CD4-positive, alpha-beta memory T cell (primary cell): ENCODE measurements around the gene TLR8. TPM values are rescaled to one million over a fixed set of nuclear protein-coding genes. Genes with fewer than 3 reads are reported as not detected.

ENCODE experiments used
- CTCF ChIA-PET: fragments of 350-600 bp; sonication (Branson Sonifier 250); formaldehyde crosslinking; loops from one replicate; lab custom pipeline; 2021; ENCODE audit warnings: inconsistent platforms; ENCODE audit not compliant: partially characterized antibody; lab: Charles Lee
- POLR2A ChIA-PET: fragments of 350-600 bp; sonication (Branson Sonifier 250); formaldehyde crosslinking; loops from one replicate; lab custom pipeline; 2021; ENCODE audit not compliant: partially characterized antibody; lab: Charles Lee
- DNase-seq, 5 donors: peaks; one replicate each; pipeline versions ENCODE4 v3.0.0 to v3.0.0-alpha.2; 2020 to 2022; ENCODE audit warnings: mixed read lengths in 1 of 5
- H3K27ac ChIP-seq: one replicate; pipeline ENCODE4 v1.7.0; 2013; ENCODE audit warnings: low read depth, low read length
- H3K27me3 ChIP-seq: 2 replicates; pipeline ENCODE4 v1.7.0; 2013; ENCODE audit warnings: mild to moderate bottlenecking, low read length, moderate library complexity; ENCODE audit not compliant: insufficient read depth
- H3K36me3 ChIP-seq: 2 replicates; pipeline ENCODE4 v1.7.0; 2013; ENCODE audit warnings: mild to moderate bottlenecking, low read length, moderate library complexity; ENCODE audit not compliant: insufficient read depth
- H3K4me1 ChIP-seq: 2 replicates; pipeline ENCODE4 v1.7.0; 2013; ENCODE audit warnings: mild to moderate bottlenecking, low read length, moderate library complexity; ENCODE audit not compliant: insufficient read depth
- H3K4me3 ChIP-seq, 2 donors: one replicate each; pipeline ENCODE4 v1.7.0; 2013; ENCODE audit warnings: low read length in 2 of 2, mild to moderate bottlenecking in 1 of 2
- H3K9me3 ChIP-seq, 2 donors: one replicate each; pipeline ENCODE4 v1.7.0; 2013; ENCODE audit warnings: low read length in 2 of 2, control low read depth in 1 of 2; ENCODE audit not compliant: control insufficient read depth in 1 of 2
- H3K27ac Mint-ChIP-seq, 7 donors: one replicate each; pipeline ENCODE4 v1.8.0; 2020 to 2021; ENCODE audit warnings: mixed read lengths in 7 of 7, mild to moderate bottlenecking in 6 of 7, inconsistent platforms in 3 of 7, moderate library complexity in 3 of 7
- H3K27me3 Mint-ChIP-seq, 2 donors: one replicate each; pipeline ENCODE4 v1.8.0; 2020 to 2021; ENCODE audit warnings: mixed read lengths in 2 of 2
- H3K36me3 Mint-ChIP-seq, 2 donors: one replicate each; pipeline ENCODE4 v1.8.0; 2020 to 2021; ENCODE audit warnings: mixed read lengths in 2 of 2, inconsistent platforms in 1 of 2, mild to moderate bottlenecking in 1 of 2
- H3K4me1 Mint-ChIP-seq, 4 donors: one replicate each; pipeline ENCODE4 v1.8.0; 2020 to 2021; ENCODE audit warnings: mixed read lengths in 4 of 4, mild to moderate bottlenecking in 1 of 4
- H3K4me3 Mint-ChIP-seq, 8 donors: one replicate each; pipeline ENCODE4 v1.8.0; 2020 to 2021; ENCODE audit warnings: mixed read lengths in 8 of 8, mild to moderate bottlenecking in 7 of 8, moderate library complexity in 6 of 8, inconsistent platforms in 3 of 8
- H3K9me3 Mint-ChIP-seq, 8 donors: one replicate each; pipeline ENCODE4 v1.8.0; 2020 to 2021; ENCODE audit warnings: mixed read lengths in 8 of 8, mild to moderate bottlenecking in 5 of 8, inconsistent platforms in 3 of 8, moderate library complexity in 1 of 8
- intact Hi-C: fragments of 100-400 bp; cut with micrococcal nuclease; formaldehyde crosslinking; loops from one replicate; pipeline ENCODE4 v1.15.1; 2023
- polyA plus RNA-seq, 2 donors: library from polyadenylated mRNA; unstranded; fragments of 300-500 nt; fragmentation: Illumina TruSeq; gene quantifications; one replicate each; pipeline ENCODE4 v1.2.3, GENCODE V29; 2021
- total RNA-seq, 2 experiments: library from RNA; stranded (reverse); gene quantifications; one replicate each; pipeline ENCODE4 v1.2.3, GENCODE V29; 2021

The TLR8 gene
- total and polyA plus RNA-seq, 4 experiments from 2014 or later: 0.26 to 0.33 TPM; not detected in 2

DNA sequence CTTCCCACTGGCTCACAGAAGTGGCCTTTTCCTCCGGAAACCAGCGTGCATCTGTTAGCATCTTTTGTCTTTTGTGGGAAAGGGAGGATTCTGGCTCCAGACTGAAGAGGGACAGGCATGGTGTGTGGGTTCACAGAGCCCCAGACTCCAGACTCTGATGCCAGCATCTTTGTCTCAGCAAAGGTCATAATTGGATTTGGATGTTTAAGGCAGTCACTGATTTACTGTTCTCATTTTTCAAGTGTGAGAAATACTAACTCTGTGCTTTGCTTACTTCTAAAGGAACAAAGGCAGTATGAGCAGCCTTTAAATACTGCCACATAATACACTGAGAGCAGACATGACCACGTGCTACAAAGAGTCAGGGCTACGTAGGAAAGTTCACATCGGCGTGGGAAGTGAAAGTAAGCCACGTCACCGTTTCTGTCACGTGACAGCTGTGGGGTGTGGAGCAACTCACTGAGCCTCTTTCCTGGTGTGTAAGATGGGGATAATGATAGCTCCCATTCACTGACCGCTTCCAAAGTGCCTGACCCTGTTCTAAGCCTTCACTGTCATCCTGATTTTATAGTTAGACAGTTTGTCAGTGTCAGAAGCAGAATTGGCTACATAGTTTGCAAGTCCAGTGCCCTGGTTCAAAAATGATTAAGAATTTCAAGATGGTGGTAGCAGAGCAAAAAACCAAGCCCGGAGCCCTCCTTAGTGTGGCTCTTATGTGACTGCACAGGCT, 43.7 kb downstream of the TLR8 start:
- CTCF ChIA-PET: interaction anchor here (0.7 to 7.3 kb wide), 20 partner anchors 11 to 539 kb away, joined by 3 to 210 read pairs (median 6); partner anchors contain the start of gene TMSB4X
- H3K4me1 Mint-ChIP-seq: peaks cover 52 to 88% (median 72%) of the 10 kb centered on the region in 4 donors
- no peaks in the 10 kb centered on the region for H3K9me3 ChIP-seq
- intact Hi-C loops: loop anchor here (1.0 to 5.0 kb wide), 7 partner anchors 51 to 1193 kb away; partner anchors contain the start of gene MSL3
- H3K36me3 Mint-ChIP-seq: peaks cover 0 to 6% of the 10 kb centered on the region in 2 donors
- POLR2A ChIA-PET: interaction anchor here (0.6 to 17.9 kb wide), 16 partner anchors 22 to 541 kb away, joined by 3 to 1441 read pairs (median 10); partner anchors contain the start of gene TMSB4X
- peak overlapping the region; percentile 97 to 99 (median 97) for H3K27ac Mint-ChIP-seq
- peak overlapping the region; percentile 84 for H3K27ac ChIP-seq
- H3K27me3 Mint-ChIP-seq: no peaks in the 10 kb centered on the region
- peak; percentile 87 to 91 (median 88) for DNase-seq
- peak overlapping the region; percentile 85 to 94 (median 88) for H3K4me3 Mint-ChIP-seq
- no peaks in the 10 kb centered on the region for H3K27me3 ChIP-seq
- H3K36me3 ChIP-seq: no peaks in the 10 kb centered on the region
- H3K9me3 Mint-ChIP-seq: no peaks in the 10 kb centered on the region
- peaks cover 80% of the 10 kb centered on the region for H3K4me1 ChIP-seq
- peak overlapping the region; percentile 43 to 79 for H3K4me3 ChIP-seq

DNA sequence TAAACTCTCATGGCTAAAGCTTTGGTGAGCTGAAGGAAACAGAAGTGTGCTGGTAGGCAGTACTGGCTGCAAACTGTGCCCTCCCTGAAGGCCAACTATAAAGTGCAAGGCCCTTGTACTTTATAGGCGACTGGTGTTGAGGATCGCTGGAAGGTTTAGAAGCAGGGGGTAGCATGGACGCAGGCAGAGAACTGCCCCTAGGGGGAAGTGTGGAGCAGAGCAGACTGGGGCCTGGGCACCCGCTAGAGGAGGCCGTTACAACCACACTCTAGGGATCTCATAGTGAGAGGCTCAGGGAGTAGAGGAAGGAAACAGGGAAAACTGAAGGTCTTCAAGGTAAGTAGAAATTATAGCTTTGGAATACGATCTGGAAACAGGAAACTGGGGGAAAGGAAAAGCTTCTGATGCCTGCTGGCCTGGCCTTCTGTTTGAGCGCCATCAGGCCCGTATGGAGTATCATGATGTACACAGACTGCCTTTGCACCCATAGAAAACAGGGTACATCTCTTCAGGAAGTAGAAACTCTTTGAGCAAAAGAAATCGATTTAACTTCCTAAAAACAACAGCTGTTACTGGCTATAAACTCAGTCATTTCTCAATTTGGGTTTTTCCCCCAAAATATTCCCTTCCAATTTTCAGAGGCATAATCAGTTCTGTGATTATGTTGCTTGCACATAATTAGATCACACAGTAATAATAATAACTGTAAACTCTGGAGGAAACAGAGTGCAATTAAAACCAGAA, 44.6 kb downstream of the TLR8 start:
- Histone ChIP-seq H3K9me3 (no peaks in the 10 kb centered on the region), H3K27me3 (no peaks in the 10 kb centered on the region), H3K36me3 (no peaks in the 10 kb centered on the region), H3K4me1 (peaks cover 89% of the 10 kb centered on the region), H3K4me3 (peak overlapping the region; percentile 43 to 79), H3K27ac (peak overlapping the region; percentile 84)
- peak; percentile 73 to 77 (median 76) for DNase-seq
- peaks cover 52 to 95% (median 78%) of the 10 kb centered on the region in 4 donors for H3K4me1 Mint-ChIP-seq
- peak overlapping the region; percentile 97 to 99 (median 97) for H3K27ac Mint-ChIP-seq
- CTCF ChIA-PET: interaction anchor here (0.6 to 7.3 kb wide), 26 partner anchors 15 to 543 kb away, joined by 3 to 210 read pairs (median 3); partner anchors contain the start of gene TMSB4X
- POLR2A ChIA-PET: interaction anchor here (0.6 to 17.9 kb wide), 22 partner anchors 8 to 798 kb away, joined by 3 to 1441 read pairs (median 6); partner anchors contain the start of gene TMSB4X
- intact Hi-C loops: loop anchor here (1.0 to 5.0 kb wide), 7 partner anchors 22 to 1194 kb away; partner anchors contain the start of gene MSL3
- no peaks in the 10 kb centered on the region for H3K9me3 Mint-ChIP-seq
- peak overlapping the region; percentile 85 to 94 (median 88) for H3K4me3 Mint-ChIP-seq
- peaks cover 0 to 6% of the 10 kb centered on the region in 2 donors for H3K36me3 Mint-ChIP-seq
- H3K27me3 Mint-ChIP-seq: no peaks in the 10 kb centered on the region

DNA sequence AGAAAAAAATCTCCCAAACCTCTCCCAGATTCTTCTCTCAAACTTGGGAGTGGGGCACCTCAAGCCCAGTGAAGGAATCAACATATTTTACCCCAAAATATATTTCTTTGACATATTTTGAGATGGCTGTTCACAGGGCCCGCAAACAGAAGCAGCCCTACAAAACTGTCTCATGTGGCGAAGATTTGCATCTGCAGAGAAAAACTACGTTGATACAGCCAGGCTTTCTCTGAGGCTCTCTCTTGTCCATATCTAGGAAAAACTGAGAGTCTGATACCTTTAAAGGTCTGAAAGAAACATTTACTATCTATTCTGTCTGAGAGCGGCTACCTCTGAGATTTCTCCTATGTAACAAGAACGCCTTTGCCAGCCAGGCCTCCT, 45.2 kb downstream of the TLR8 start:
- Mint-ChIP-seq H3K4me1 (peaks cover 52 to 97% (median 81%) of the 10 kb centered on the region in 4 donors), H3K36me3 (peaks cover 0 to 6% of the 10 kb centered on the region in 2 donors), H3K9me3 (no peaks in the 10 kb centered on the region), H3K4me3 (peak overlapping the region; percentile 85 to 94 (median 88)), H3K27me3 (no peaks in the 10 kb centered on the region), H3K27ac (peak overlapping the region; percentile 97 to 99 (median 97))
- H3K4me3 ChIP-seq: peak overlapping the region in 1 of 2 donors; percentile 79
- H3K27ac ChIP-seq: peak overlapping the region; percentile 84
- DNase-seq: peak in 1 of 5 donors; percentile 50
- ChIA-PET CTCF (interaction anchor here (0.6 to 7.3 kb wide), 24 partner anchors 14 to 542 kb away, joined by 3 to 210 read pairs (median 4); partner anchors contain the start of gene TMSB4X), POLR2A (interaction anchor here (0.6 to 17.9 kb wide), 17 partner anchors 8 to 797 kb away, joined by 3 to 1441 read pairs (median 9); partner anchors contain the start of gene TMSB4X)
- intact Hi-C loops: loop anchor here (1.0 to 5.0 kb wide), 6 partner anchors 22 to 1194 kb away; partner anchors contain the start of gene MSL3
- H3K4me1 ChIP-seq: peaks cover 95% of the 10 kb centered on the region
- no peaks in the 10 kb centered on the region for H3K27me3 ChIP-seq
- H3K9me3 ChIP-seq: no peaks in the 10 kb centered on the region
- no peaks in the 10 kb centered on the region for H3K36me3 ChIP-seq

- H3K4me1 Mint-ChIP-seq: peaks cover 47 to 94% (median 79%) of the 10 kb centered on the region in 4 donors
- intact Hi-C loops: loop anchor here (5.0 kb wide), 2 partner anchors 784 to 1196 kb away; partner anchors contain the start of gene MSL3
- Histone ChIP-seq H3K9me3 (no peaks in the 10 kb centered on the region), H3K27me3 (no peaks in the 10 kb centered on the region), H3K4me1 (peaks cover 94% of the 10 kb centered on the region), H3K27ac (peak overlapping the region; percentile 88), H3K36me3 (no peaks in the 10 kb centered on the region), H3K4me3 (peak overlapping the region; percentile 17 to 31)
- POLR2A ChIA-PET: interaction anchor here (0.7 to 17.9 kb wide), 9 partner anchors 19 to 534 kb away, joined by 3 to 1441 read pairs (median 4); partner anchors contain the start of gene TMSB4X
- H3K27ac Mint-ChIP-seq: peak overlapping the region; percentile 94 to 99 (median 97)
- H3K27me3 Mint-ChIP-seq: no peaks in the 10 kb centered on the region
- DNase-seq: no peak
- H3K36me3 Mint-ChIP-seq: peaks cover 0 to 6% of the 10 kb centered on the region in 2 donors
- CTCF ChIA-PET: interaction anchor here (0.8 to 8.8 kb wide), 7 partner anchors 17 to 534 kb away, joined by 3 to 108 read pairs (median 6); partner anchors contain the start of gene TMSB4X
- H3K9me3 Mint-ChIP-seq: no peaks in the 10 kb centered on the region
- H3K4me3 Mint-ChIP-seq: peak overlapping the region; percentile 78 to 86 (median 84)
Observed at GRCh38 chrX:12953420-12953819, 47.0 kb downstream of the TLR8 start.

DNA sequence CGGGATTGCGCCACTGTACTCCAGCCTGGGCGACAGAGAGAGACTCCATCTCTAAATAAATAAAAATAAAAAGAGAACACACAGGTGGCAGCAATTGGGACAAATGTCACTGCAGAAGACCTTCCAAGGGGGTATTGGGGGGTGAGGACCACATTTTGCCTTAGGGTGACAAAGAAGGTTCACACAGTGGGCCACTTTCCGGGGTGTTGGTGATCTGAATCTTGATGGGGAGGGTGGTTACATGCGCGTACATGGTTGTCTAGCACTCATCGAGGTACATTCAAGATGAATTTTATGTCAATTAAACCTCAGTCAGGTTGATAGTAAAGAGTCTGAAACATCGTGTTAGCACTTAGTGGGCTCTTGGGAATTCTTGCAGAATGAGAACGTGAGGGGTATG, 48.0 kb downstream of the TLR8 start:
- H3K4me3 Mint-ChIP-seq: peak overlapping the region in 7 of 8 donors; percentile 74 to 86 (median 82)

GRCh38 chrX:12954981-12955380, 48.6 kb downstream of the TLR8 start:
- Histone ChIP-seq H3K27me3 (no peaks in the 10 kb centered on the region), H3K36me3 (no peaks in the 10 kb centered on the region), H3K9me3 (no peaks in the 10 kb centered on the region), H3K27ac (peak overlapping the region; percentile 88), H3K4me3 (peak overlapping the region in 1 of 2 donors; percentile 35), H3K4me1 (peaks cover 93% of the 10 kb centered on the region)
- Mint-ChIP-seq H3K4me3 (peak overlapping the region; percentile 26 to 86 (median 80)), H3K27ac (peak overlapping the region; percentile 94 to 99 (median 97)), H3K27me3 (no peaks in the 10 kb centered on the region), H3K4me1 (peaks cover 41 to 90% (median 74%) of the 10 kb centered on the region in 4 donors), H3K9me3 (no peaks in the 10 kb centered on the region), H3K36me3 (peaks cover 0 to 6% of the 10 kb centered on the region in 2 donors)
- ChIA-PET POLR2A (interaction anchor here (1.0 to 17.9 kb wide), 13 partner anchors 8 to 780 kb away, joined by 3 to 1441 read pairs (median 6); partner anchors contain the start of genes OFD1, TMSB4X and TRAPPC2), CTCF (interaction anchor here (1.0 to 8.8 kb wide), 6 partner anchors 8 to 138 kb away, joined by 3 to 108 read pairs (median 4); partner anchors contain the start of gene TMSB4X)
- no peak for DNase-seq
- intact Hi-C loops: loop anchor here (5.0 kb wide), 2 partner anchors 782 to 1198 kb away; partner anchors contain the start of gene MSL3

More for the DNA sequence above, 48.0 kb downstream of the TLR8 start:
- no peaks in the 10 kb centered on the region for H3K27me3 Mint-ChIP-seq
- H3K27ac ChIP-seq: peak overlapping the region; percentile 88
- peaks cover 0 to 6% of the 10 kb centered on the region in 2 donors for H3K36me3 Mint-ChIP-seq
- no peak for DNase-seq
- CTCF ChIA-PET: interaction anchor here (1.0 to 8.8 kb wide), 4 partner anchors 8 to 138 kb away, joined by 3 to 108 read pairs (median 5); partner anchors contain the start of gene TMSB4X
- peaks cover 42 to 90% (median 74%) of the 10 kb centered on the region in 4 donors for H3K4me1 Mint-ChIP-seq
- no peaks in the 10 kb centered on the region for H3K9me3 ChIP-seq
- no peaks in the 10 kb centered on the region for H3K27me3 ChIP-seq
- peak overlapping the region in 1 of 2 donors; percentile 35 for H3K4me3 ChIP-seq
- peaks cover 92% of the 10 kb centered on the region for H3K4me1 ChIP-seq
- peak overlapping the region; percentile 94 to 99 (median 97) for H3K27ac Mint-ChIP-seq
- no peaks in the 10 kb centered on the region for H3K36me3 ChIP-seq
- POLR2A ChIA-PET: interaction anchor here (1.0 to 17.9 kb wide), 9 partner anchors 18 to 780 kb away, joined by 3 to 1441 read pairs (median 11); partner anchors contain the start of genes OFD1, TMSB4X and TRAPPC2
- no peaks in the 10 kb centered on the region for H3K9me3 Mint-ChIP-seq
- intact Hi-C loops: loop anchor here (5.0 kb wide), 2 partner anchors 783 to 1197 kb away; partner anchors contain the start of gene MSL3
